ENCODE measurements around the gene GBE1. TPM values are rescaled to one million over a fixed set of nuclear protein-coding genes. Genes with fewer than 3 reads are reported as not detected.

GBE1 gene
- polyA plus RNA-seq, 1 donor from 2014 or later: 8.7 TPM

- Mint-ChIP-seq H3K9me3 (peaks cover 0 to 4% (median 0%) of the 10 kb centered on the region in 3 donors), H3K4me1 (no peaks in the 10 kb centered on the region), H3K4me3 (no peak overlapping the region), H3K27ac (no peak overlapping the region), H3K36me3 (no peaks in the 10 kb centered on the region), H3K27me3 (no peaks in the 10 kb centered on the region)
These were observed 315.7 kb downstream of the GBE1 start for GRCh38 chr3:81445712-81446111.

- Mint-ChIP-seq H3K27me3 (peaks cover under 1% of the 10 kb centered on the region), H3K36me3 (no peaks in the 10 kb centered on the region), H3K27ac (no peak overlapping the region), H3K4me3 (no peak overlapping the region), H3K9me3 (peaks cover 0 to 4% (median 0%) of the 10 kb centered on the region in 3 donors), H3K4me1 (no peaks in the 10 kb centered on the region)
These were observed 316.5 kb downstream of the GBE1 start for GRCh38 chr3:81444817-81445460.

GRCh38 chr3:81443958-81444357 is 317.5 kb downstream of the GBE1 start:
- Mint-ChIP-seq H3K27me3 (peaks cover 2% of the 10 kb centered on the region), H3K9me3 (peaks cover 0 to 4% (median 2%) of the 10 kb centered on the region in 3 donors), H3K4me3 (no peak overlapping the region), H3K36me3 (no peaks in the 10 kb centered on the region), H3K27ac (no peak overlapping the region), H3K4me1 (no peaks in the 10 kb centered on the region)

- Mint-ChIP-seq H3K27me3 (peaks cover 2% of the 10 kb centered on the region), H3K27ac (no peak overlapping the region), H3K9me3 (peaks cover 0 to 4% (median 3%) of the 10 kb centered on the region in 3 donors), H3K4me1 (no peaks in the 10 kb centered on the region), H3K4me3 (no peak overlapping the region), H3K36me3 (no peaks in the 10 kb centered on the region)
These were observed 318.0 kb downstream of the GBE1 start for GRCh38 chr3:81443457-81443782.

DNA sequence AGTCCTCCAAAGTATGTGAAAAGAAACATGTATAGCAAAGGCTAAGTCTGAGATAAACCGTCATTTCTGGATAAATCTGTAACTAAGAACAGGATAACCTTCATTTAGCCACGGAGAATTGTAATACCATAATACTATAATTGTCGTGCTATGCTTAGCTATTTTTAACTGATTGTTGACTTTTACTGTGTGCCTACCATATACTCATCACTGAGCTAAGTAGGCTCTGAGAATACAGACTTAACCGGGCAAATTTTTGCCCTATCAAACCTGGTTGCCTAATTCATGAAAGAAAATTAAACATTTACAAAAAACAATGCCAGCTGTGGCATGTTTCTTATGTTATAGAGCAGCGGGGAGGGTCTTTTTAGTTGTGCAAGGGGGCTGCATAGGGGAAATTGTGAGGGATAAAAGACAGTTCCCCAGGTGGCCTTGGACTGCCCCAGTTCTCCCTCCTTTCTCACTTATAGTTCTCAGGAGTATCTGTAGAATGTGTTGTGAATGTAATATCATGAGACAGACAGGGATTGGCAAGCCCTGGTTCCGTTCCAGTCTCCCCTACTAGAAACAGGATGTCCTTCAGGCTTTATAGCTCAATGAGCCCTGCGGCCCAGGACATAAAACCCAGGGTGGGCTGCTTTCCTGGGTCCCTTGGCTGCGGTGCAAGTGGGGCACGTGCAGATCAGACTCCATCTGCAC is 318.5 kb downstream of the GBE1 start:
- no peak overlapping the region for H3K4me3 Mint-ChIP-seq
- no peak overlapping the region for H3K27ac Mint-ChIP-seq
- no peaks in the 10 kb centered on the region for H3K4me1 Mint-ChIP-seq
- H3K9me3 Mint-ChIP-seq: peaks cover 0 to 4% (median 3%) of the 10 kb centered on the region in 3 donors
- H3K36me3 Mint-ChIP-seq: no peaks in the 10 kb centered on the region
- H3K27me3 Mint-ChIP-seq: peaks cover 2% of the 10 kb centered on the region

DNA sequence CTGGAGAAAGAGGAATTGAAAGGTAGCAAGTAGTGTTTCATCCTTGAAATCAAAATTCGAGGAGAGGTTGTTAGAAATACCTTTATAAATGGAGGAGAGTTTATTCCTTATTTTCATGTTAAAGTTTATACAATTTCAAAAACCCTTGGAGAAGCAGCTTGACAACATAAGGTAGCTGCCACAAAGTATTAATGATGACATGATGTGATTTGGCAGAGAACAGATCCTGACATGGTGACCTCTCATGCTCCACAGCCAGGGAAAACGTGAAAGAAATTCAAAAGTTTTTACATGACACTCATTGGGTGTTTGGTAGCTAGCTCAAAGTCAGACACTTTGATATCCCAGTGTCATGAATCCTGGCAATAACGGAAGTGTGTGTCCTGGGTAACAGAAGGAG is 320.8 kb downstream of the GBE1 start:
- peaks cover 0 to 4% (median 3%) of the 10 kb centered on the region in 3 donors for H3K9me3 Mint-ChIP-seq
- no peaks in the 10 kb centered on the region for H3K36me3 Mint-ChIP-seq
- no peaks in the 10 kb centered on the region for H3K4me1 Mint-ChIP-seq
- no peak overlapping the region for H3K27ac Mint-ChIP-seq
- H3K27me3 Mint-ChIP-seq: peaks cover 2% of the 10 kb centered on the region
- H3K4me3 Mint-ChIP-seq: no peak overlapping the region
